Measurements from ENCODE around the gene CIITA. TPM values are rescaled to one million over a fixed set of nuclear protein-coding genes. Genes with fewer than 3 reads are reported as not detected.

The CIITA gene
- total RNA-seq, 1 donor from 2014 or later = 0.20 TPM

- Mint-ChIP-seq H3K4me3 (no peak overlapping the region), H3K9me3 (no peaks in the 10 kb centered on the region)
Observed at GRCh38 chr16:10870808-10871156, 6.2 kb upstream of the CIITA start.

GRCh38 chr16:10871157-10871991 is 5.6 kb upstream of the CIITA start:
- DNase-seq (ENCODE audit: low spot score in 2 of 2, unreplicated experiment in 2 of 2) = no peak
- Mint-ChIP-seq H3K4me3 (no peak overlapping the region), H3K27ac (no peak overlapping the region), H3K4me1 (no peaks in the 10 kb centered on the region), H3K9me3 (no peaks in the 10 kb centered on the region), H3K36me3 (no peaks in the 10 kb centered on the region), H3K27me3 (ENCODE audit: low read depth) (peaks cover 72% of the 10 kb centered on the region)
- TF ChIP-seq CTCF (IDR thresholded peaks at IDR 0.05; ENCODE audit: unreplicated experiment) = no peak

More at GRCh38 chr16:10870808-10871156, 6.2 kb upstream of the CIITA start:
- H3K27me3 Mint-ChIP-seq (ENCODE audit: low read depth) = peaks cover 72% of the 10 kb centered on the region
- H3K36me3 Mint-ChIP-seq = no peaks in the 10 kb centered on the region
- TF ChIP-seq CTCF (IDR thresholded peaks at IDR 0.05; ENCODE audit: unreplicated experiment) = no peak
- H3K4me1 Mint-ChIP-seq = no peaks in the 10 kb centered on the region
- H3K27ac Mint-ChIP-seq = no peak overlapping the region
- DNase-seq (ENCODE audit: low spot score in 2 of 2, unreplicated experiment in 2 of 2) = no peak

- H3K27me3 Mint-ChIP-seq (ENCODE audit: low read depth) = peaks cover 76% of the 10 kb centered on the region
- H3K4me3 Mint-ChIP-seq = no peak overlapping the region
- TF ChIP-seq CTCF (IDR thresholded peaks at IDR 0.05; ENCODE audit: unreplicated experiment) = no peak
- no peak overlapping the region for H3K27ac Mint-ChIP-seq
- no peaks in the 10 kb centered on the region for H3K36me3 Mint-ChIP-seq
- no peak for DNase-seq (ENCODE audit: low spot score in 2 of 2, unreplicated experiment in 2 of 2)
- no peaks in the 10 kb centered on the region for H3K9me3 Mint-ChIP-seq
- no peaks in the 10 kb centered on the region for H3K4me1 Mint-ChIP-seq
Observed at GRCh38 chr16:10876315-10876714, 687 bp upstream of the CIITA start.

GRCh38 chr16:10877472-10877946 is 507 bp downstream of the CIITA start:
- Mint-ChIP-seq H3K36me3 (no peaks in the 10 kb centered on the region), H3K27me3 (ENCODE audit: low read depth) (peaks cover 69% of the 10 kb centered on the region), H3K4me1 (no peaks in the 10 kb centered on the region), H3K27ac (no peak overlapping the region), H3K4me3 (no peak overlapping the region), H3K9me3 (no peaks in the 10 kb centered on the region)
- TF ChIP-seq CTCF (IDR thresholded peaks at IDR 0.05; ENCODE audit: unreplicated experiment) = no peak
- DNase-seq (ENCODE audit: low spot score in 2 of 2, unreplicated experiment in 2 of 2) = no peak

- no peaks in the 10 kb centered on the region for H3K4me1 Mint-ChIP-seq
- H3K27ac Mint-ChIP-seq = no peak overlapping the region
- H3K36me3 Mint-ChIP-seq = no peaks in the 10 kb centered on the region
- H3K27me3 Mint-ChIP-seq (ENCODE audit: low read depth) = peaks cover 63% of the 10 kb centered on the region
- H3K9me3 Mint-ChIP-seq = no peaks in the 10 kb centered on the region
- DNase-seq (ENCODE audit: low spot score in 2 of 2, unreplicated experiment in 2 of 2) = no peak
- no peak for TF ChIP-seq CTCF (IDR thresholded peaks at IDR 0.05; ENCODE audit: unreplicated experiment)
- no peak overlapping the region for H3K4me3 Mint-ChIP-seq
Observed at GRCh38 chr16:10878328-10878643, 1.3 kb downstream of the CIITA start.

All from mesothelial cell of epicardium (in vitro differentiated cells).